H1 (cell line): ENCODE results near the gene TMEM51. TPM values are rescaled to one million over a fixed set of nuclear protein-coding genes. Genes with fewer than 3 reads are reported as not detected.

Experiments
- CTCF ChIA-PET: fragments of 300-600 bp; sonication (Branson Sonifier 250); formaldehyde crosslinking; loops from one replicate; lab custom pipeline; 2021; ENCODE audit not compliant: partially characterized antibody; lab: Charles Lee
- POLR2A ChIA-PET: fragments of 300-600 bp; sonication (Branson Sonifier 250); formaldehyde crosslinking; loops from one replicate; lab custom pipeline; 2021; ENCODE audit warnings: inconsistent platforms; ENCODE audit not compliant: partially characterized antibody; lab: Charles Lee
- DNase-seq, 2 experiments: peaks; one replicate each; pipeline versions ENCODE4 v3.0.0 to v3.0.0-alpha.2; 2010 to 2022; ENCODE audit warnings: low spot score in 2 of 2, low read depth in 1 of 2, mixed read lengths in 1 of 2
- FAIRE-seq: peaks from 2 replicates; lab custom pipeline; 2011; peaks lifted over from hg19 to GRCh38; lab: Jason Lieb, UNC
- H2AFZ ChIP-seq: 2 replicates; pipeline ENCODE4 v1.8.1; 2012; ENCODE audit warnings: low read length, inconsistent platforms
- H2AK5ac ChIP-seq: 2 replicates; pipeline ENCODE4 v1.6.1; 2013; ENCODE audit warnings: low read depth, low read length
- H2BK120ac ChIP-seq: replicated peaks from 2 replicates; pipeline ENCODE3; 2013; ENCODE audit warnings: low read depth, low read length, inconsistent platforms
- H2BK12ac ChIP-seq: 2 replicates; pipeline ENCODE4 v1.6.1; 2013; ENCODE audit warnings: low read depth, low read length
- H2BK15ac ChIP-seq: 2 replicates; pipeline ENCODE4 v1.6.1; 2013; ENCODE audit warnings: low read length
- H2BK20ac ChIP-seq: 2 replicates; pipeline ENCODE4 v1.6.1; 2013; ENCODE audit warnings: low read length
- H2BK5ac ChIP-seq: 2 replicates; pipeline ENCODE4 v1.6.1; 2013; ENCODE audit warnings: low read depth, low read length
- H3K14ac ChIP-seq: 2 replicates; pipeline ENCODE4 v1.6.1; 2013; ENCODE audit warnings: inconsistent platforms; ENCODE audit not compliant: insufficient read length
- H3K18ac ChIP-seq: 2 replicates; pipeline ENCODE4 v1.6.1; 2013; ENCODE audit warnings: low read length; ENCODE audit errors: extremely low read depth
- H3K23ac ChIP-seq: 2 replicates; pipeline ENCODE4 v1.6.1; 2013; ENCODE audit warnings: inconsistent platforms; ENCODE audit not compliant: insufficient read length
- H3K23me2 ChIP-seq: 2 replicates; pipeline ENCODE4 v1.6.1; 2013; ENCODE audit warnings: low read depth, low read length
- H3K27ac ChIP-seq: 2 replicates; pipeline ENCODE4 v1.6.1; 2011; ENCODE audit warnings: low read depth, low read length, inconsistent platforms
- H3K27me3 ChIP-seq, 4 experiments: replicated peaks in 1 of 4; 1 replicate in 1 of 4; 2 replicates in 3 of 4; pipeline versions ENCODE4 v1.6.1 to v1.8.1; 2011 to 2013; ENCODE audit warnings: low read length in 3 of 4, mild to moderate bottlenecking in 3 of 4, inconsistent platforms in 2 of 4, mixed read lengths in 2 of 4, moderate library complexity in 1 of 4; ENCODE audit not compliant: control insufficient read depth in 3 of 4, insufficient read depth in 3 of 4; ENCODE audit errors: extremely low read depth in 1 of 4
- H3K36me3 ChIP-seq, 4 experiments: 2 replicates each; pipeline versions ENCODE4 v1.6.1 to v1.8.1; 2011 to 2013; ENCODE audit warnings: mild to moderate bottlenecking in 4 of 4, low read length in 3 of 4, moderate library complexity in 2 of 4, control low read depth in 1 of 4, inconsistent platforms in 1 of 4; ENCODE audit not compliant: insufficient read depth in 4 of 4, control insufficient read depth in 2 of 4
- H3K4ac ChIP-seq: replicated peaks from 2 replicates; pipeline ENCODE3; 2013; ENCODE audit warnings: low read length, low read depth, mixed read lengths, inconsistent platforms; ENCODE audit not compliant: insufficient read length
- H3K4me1 ChIP-seq, 4 experiments: replicated peaks in 1 of 4; 1 replicate in 1 of 4; 2 replicates in 3 of 4; pipeline versions ENCODE4 v1.6.1 to v1.8.1; 2011 to 2013; ENCODE audit warnings: low read length in 3 of 4, inconsistent platforms in 2 of 4, mixed read lengths in 1 of 4; ENCODE audit not compliant: insufficient read depth in 4 of 4, control insufficient read depth in 3 of 4
- H3K4me2 ChIP-seq, 2 experiments: 2 replicates each; pipeline versions ENCODE4 v1.6.1 to v1.8.1; 2011 to 2013; ENCODE audit warnings: low read depth in 2 of 2, low read length in 2 of 2, control low read depth in 1 of 2, inconsistent platforms in 1 of 2, mild to moderate bottlenecking in 1 of 2; ENCODE audit not compliant: insufficient read depth in 1 of 2
- H3K4me3 ChIP-seq, 4 experiments: fragments of 200-600, 300-600 bp in 1 of 4; sonication (generic), shearing (Covaris generic), sonication (Bioruptor Twin) in 1 of 4; 2 replicates each; pipeline versions ENCODE4 v1.5.1 to v1.8.1; 2011 to 2016; ENCODE audit warnings: low read length in 4 of 4, low read depth in 3 of 4, control low read depth in 2 of 4, inconsistent platforms in 2 of 4, mild to moderate bottlenecking in 2 of 4, mixed read lengths in 1 of 4, moderate library complexity in 1 of 4; ENCODE audit not compliant: insufficient read depth in 2 of 4; ENCODE audit errors: extremely low read depth in 1 of 4
- H3K56ac ChIP-seq: replicated peaks from 2 replicates; pipeline ENCODE3; 2013; ENCODE audit warnings: low read depth, mild to moderate bottlenecking, mixed read lengths, low read length, inconsistent platforms; ENCODE audit not compliant: insufficient read length
- H3K79me1 ChIP-seq: 2 replicates; pipeline ENCODE4 v1.6.1; 2013; ENCODE audit warnings: low read depth, low read length, control low read depth
- H3K79me2 ChIP-seq, 2 experiments: 2 replicates each; pipeline versions ENCODE4 v1.6.1 to v1.8.1; 2012 to 2013; ENCODE audit warnings: low read length in 2 of 2, mild to moderate bottlenecking in 2 of 2, inconsistent platforms in 1 of 2; ENCODE audit not compliant: insufficient read depth in 2 of 2, control insufficient read depth in 1 of 2
- H3K9ac ChIP-seq, 4 experiments: replicated peaks in 1 of 4; 1 replicate in 1 of 4; 2 replicates in 3 of 4; pipeline versions ENCODE4 v1.6.1 to v1.8.1; 2011 to 2013; ENCODE audit warnings: low read depth in 3 of 4, low read length in 3 of 4, control low read depth in 2 of 4, mild to moderate bottlenecking in 2 of 4, moderate library complexity in 2 of 4, inconsistent platforms in 1 of 4; ENCODE audit errors: extremely low read depth in 1 of 4
- H3K9me3 ChIP-seq, 2 experiments: 2 replicates each; pipeline versions ENCODE4 v1.6.1 to v1.8.1; 2012 to 2013; ENCODE audit warnings: mild to moderate bottlenecking in 2 of 2, moderate library complexity in 2 of 2, control low read depth in 1 of 2, inconsistent platforms in 1 of 2, low read depth in 1 of 2, low read length in 1 of 2, mixed read lengths in 1 of 2; ENCODE audit not compliant: insufficient read depth in 2 of 2
- H4K20me1 ChIP-seq, 2 experiments: replicated peaks in 1 of 2; 2 replicates each; pipeline versions ENCODE3 to v1.8.1; 2011 to 2013; ENCODE audit warnings: inconsistent platforms in 2 of 2, low read length in 2 of 2, mild to moderate bottlenecking in 1 of 2; ENCODE audit not compliant: insufficient read depth in 2 of 2, control insufficient read depth in 1 of 2
- H4K5ac ChIP-seq: 2 replicates; pipeline ENCODE4 v1.6.1; 2013; ENCODE audit warnings: low read length, low read depth, mixed read lengths, inconsistent platforms; ENCODE audit not compliant: insufficient read length
- H4K8ac ChIP-seq: 2 replicates; pipeline ENCODE4 v1.8.0; 2013; ENCODE audit warnings: mild to moderate bottlenecking, moderate library complexity, low read length, inconsistent platforms; ENCODE audit not compliant: insufficient read depth; ENCODE audit errors: extremely low read depth
- H4K91ac ChIP-seq: replicated peaks from 2 replicates; pipeline ENCODE3; 2013; ENCODE audit warnings: low read length, mixed read lengths, inconsistent platforms; ENCODE audit not compliant: insufficient read length
- BRCA1 ChIP-seq: IDR thresholded peaks from 2 replicates; pipeline ENCODE4 v1.6.1; 2012; ENCODE audit warnings: low read depth, low read length, improper control_type of control experiment
- CHD2 ChIP-seq: IDR thresholded peaks from 2 replicates; pipeline ENCODE4 v1.6.1; 2012; ENCODE audit warnings: low read length, improper control_type of control experiment
- GABPA ChIP-seq: IDR thresholded peaks from 2 replicates; pipeline ENCODE4 v1.6.1; 2011; ENCODE audit warnings: mild to moderate bottlenecking, low read length, moderate library complexity, borderline replicate concordance; ENCODE audit not compliant: insufficient read depth
- HDAC6 ChIP-seq: IDR thresholded peaks from one replicate; pipeline ENCODE4 v1.7.1; 2012; ENCODE audit warnings: low read depth, mild to moderate bottlenecking, inconsistent platforms, low read length, moderate library complexity
- MAX ChIP-seq: IDR thresholded peaks from 2 replicates; pipeline ENCODE4 v1.6.1; 2012; ENCODE audit warnings: inconsistent platforms
- POLR2AphosphoS5 ChIP-seq: IDR thresholded peaks from 2 replicates; pipeline ENCODE4 v1.6.1; 2011; ENCODE audit warnings: low read depth, low read length
- RXRA ChIP-seq: IDR thresholded peaks from 2 replicates; pipeline ENCODE4 v1.6.1; 2011; ENCODE audit warnings: low read depth, mild to moderate bottlenecking, low read length, moderate library complexity; ENCODE audit not compliant: insufficient read depth
- TAF1 ChIP-seq: IDR thresholded peaks from 2 replicates; pipeline ENCODE4 v1.6.1; 2011; ENCODE audit warnings: mild to moderate bottlenecking, low read depth, low read length
- ZNF274 ChIP-seq: IDR thresholded peaks from 2 replicates; pipeline ENCODE4 v1.7.0; 2012; ENCODE audit warnings: low read length, borderline replicate concordance; ENCODE audit errors: extremely low read depth
- WGBS, 2 experiments: shearing (Covaris generic) in 1 of 2; methylation state at CpG; one replicate each; pipeline versions ENCODE4 v1.1.6 to v1.1.7; 2013 to 2015; ENCODE audit warnings: low lambda C conversion rate in 2 of 2, mixed read lengths in 2 of 2, inconsistent platforms in 1 of 2, low coverage in 1 of 2, missing lambda C conversion rate in 1 of 2; ENCODE audit not compliant: insufficient replicate concordance in 2 of 2, insufficient coverage in 1 of 2, insufficient read length in 1 of 2; ENCODE audit errors: extremely low coverage in 1 of 2, missing lambda C conversion rate in 1 of 2; 5-methylcytosine and 5-hydroxymethylcytosine counted together
- polyA plus RNA-seq, 7 experiments: library from polyadenylated mRNA; depleted of rRNA in 3 of 7; stranded (reverse) in 5 of 7; unstranded in 2 of 7; fragments of >200 nt in 5 of 7; fragments of 200-250 nt in 2 of 7; gene quantifications; 1 replicate in 5 of 7; 2 replicates in 1 of 7; 4 replicates in 1 of 7; pipeline versions ENCODE4 v1.2.1 to v1.2.3, GENCODE V29; 2011 to 2013; ENCODE audit warnings: missing spikeins in 2 of 7, mixed read lengths in 2 of 7
- total RNA-seq: library from RNA; stranded (reverse); fragmentation: NEBNext Ultra II Directional; extraction: Animal tissue kit (Norgen Biotek cat#: 25700); gene quantifications from 2 replicates; pipeline ENCODE4 v1.2.1, GENCODE V29; 2021
- TF ChIP-seq, protein P1 (sequence below), 3 experiments: IDR thresholded peaks; 1 replicate in 2 of 3; 2 replicates in 1 of 3; pipeline versions ENCODE4 v1.5.1 to v1.6.1; 2011; ENCODE audit warnings: low read length in 3 of 3, mild to moderate bottlenecking in 3 of 3, inconsistent platforms in 2 of 3, low read depth in 1 of 3, moderate library complexity in 1 of 3; ENCODE audit not compliant: insufficient read depth in 1 of 3; ENCODE audit errors: control extremely low read depth in 1 of 3

TMEM51 gene
- total and polyA plus RNA-seq, 2 of the 8 experiments (the other 6 are each of a cell fraction or from before 2014, with no cell fraction given) = 9.9 to 10.7 TPM

- Histone ChIP-seq H3K4me1 (peaks cover 6 to 35% (median 15%) of the 10 kb centered on the region in 4 experiments; a peak in 6 of 7 replicates), H3K27me3 (no peaks in the 10 kb centered on the region), H2BK20ac (0 out of 2 replicates have a peak overlapping the region, but pooled peaks have one; percentile 15), H3K79me2 (peaks cover 0 to 18% of the 10 kb centered on the region in 2 experiments; a peak in 1 of 4 replicates), H2AFZ (no peak overlapping the region), H3K79me1 (no peaks in the 10 kb centered on the region), H3K23me2 (no peaks in the 10 kb centered on the region), H2AK5ac (peak overlapping the region; percentile 56; the same call in 1 of the 2 replicates), H3K4ac (no peak overlapping the region), H3K27ac (no peak overlapping the region), H2BK120ac (no peak overlapping the region), H4K5ac (no peak overlapping the region), H3K14ac (no peak overlapping the region), H2BK15ac (peak overlapping the region; percentile 89; the same call in 1 of the 2 replicates), H4K91ac (peak overlapping the region; percentile 47), H3K4me2 (no peak overlapping the region), H3K4me3 (no peak overlapping the region), H4K20me1 (peaks cover 0 to 3% of the 10 kb centered on the region in 2 experiments), H3K9me3 (no peaks in the 10 kb centered on the region), H4K8ac (no peak overlapping the region), H3K18ac (peak overlapping the region; percentile 19; the same call in 1 of the 2 replicates), H3K56ac (no peak overlapping the region), H2BK12ac (peak overlapping the region; percentile 43; the same call in 1 of the 2 replicates), H3K36me3 (peaks cover 0 to 2% (median 0%) of the 10 kb centered on the region in 4 experiments; a peak in 1 of 8 replicates), H2BK5ac (peak overlapping the region; percentile 78; the same call in 1 of the 2 replicates), H3K23ac (no peak overlapping the region), H3K9ac (no peak overlapping the region)
- ChIA-PET POLR2A (interaction anchor here (1.1 kb wide), 1 partner anchor 10 kb away, joined by 3 read pairs; no protein-coding TSS in a partner anchor), CTCF (interaction anchor here (1.1 to 2.9 kb wide), 7 partner anchors 8 to 44 kb away, joined by 4 to 9 read pairs (median 6); no protein-coding TSS in a partner anchor)
- FAIRE-seq (no peak), DNase-seq (no peak)
- 83% methylated on average over 9 of the region's 9 CpGs; no CpG with 5 or more reads in 1 of the 2 experiments for WGBS, 2 experiments
- TF ChIP-seq RXRA = no peak
- no peak for TF ChIP-seq POLR2AphosphoS5
- TF ChIP-seq MAX = no peak
- no peak for TF ChIP-seq CHD2
- TF ChIP-seq BRCA1 = no peak
- TF ChIP-seq, protein P1, sequence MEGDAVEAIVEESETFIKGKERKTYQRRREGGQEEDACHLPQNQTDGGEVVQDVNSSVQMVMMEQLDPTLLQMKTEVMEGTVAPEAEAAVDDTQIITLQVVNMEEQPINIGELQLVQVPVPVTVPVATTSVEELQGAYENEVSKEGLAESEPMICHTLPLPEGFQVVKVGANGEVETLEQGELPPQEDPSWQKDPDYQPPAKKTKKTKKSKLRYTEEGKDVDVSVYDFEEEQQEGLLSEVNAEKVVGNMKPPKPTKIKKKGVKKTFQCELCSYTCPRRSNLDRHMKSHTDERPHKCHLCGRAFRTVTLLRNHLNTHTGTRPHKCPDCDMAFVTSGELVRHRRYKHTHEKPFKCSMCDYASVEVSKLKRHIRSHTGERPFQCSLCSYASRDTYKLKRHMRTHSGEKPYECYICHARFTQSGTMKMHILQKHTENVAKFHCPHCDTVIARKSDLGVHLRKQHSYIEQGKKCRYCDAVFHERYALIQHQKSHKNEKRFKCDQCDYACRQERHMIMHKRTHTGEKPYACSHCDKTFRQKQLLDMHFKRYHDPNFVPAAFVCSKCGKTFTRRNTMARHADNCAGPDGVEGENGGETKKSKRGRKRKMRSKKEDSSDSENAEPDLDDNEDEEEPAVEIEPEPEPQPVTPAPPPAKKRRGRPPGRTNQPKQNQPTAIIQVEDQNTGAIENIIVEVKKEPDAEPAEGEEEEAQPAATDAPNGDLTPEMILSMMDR (IDR thresholded peaks at IDR 0.05; ENCODE audit: control extremely low read depth in 1 of 3, insufficient read depth in 1 of 3, low read depth in 1 of 3, low read length in 3 of 3) = no peak
- TF ChIP-seq GABPA = no peak
- no peak for TF ChIP-seq HDAC6
- TF ChIP-seq ZNF274 = no peak
- TF ChIP-seq TAF1 = no peak
These were observed 42.5 kb downstream of the TMEM51 start for GRCh38 chr1:15196069-15196468.
